Measurements from ENCODE around the gene IQCK.

DNA sequence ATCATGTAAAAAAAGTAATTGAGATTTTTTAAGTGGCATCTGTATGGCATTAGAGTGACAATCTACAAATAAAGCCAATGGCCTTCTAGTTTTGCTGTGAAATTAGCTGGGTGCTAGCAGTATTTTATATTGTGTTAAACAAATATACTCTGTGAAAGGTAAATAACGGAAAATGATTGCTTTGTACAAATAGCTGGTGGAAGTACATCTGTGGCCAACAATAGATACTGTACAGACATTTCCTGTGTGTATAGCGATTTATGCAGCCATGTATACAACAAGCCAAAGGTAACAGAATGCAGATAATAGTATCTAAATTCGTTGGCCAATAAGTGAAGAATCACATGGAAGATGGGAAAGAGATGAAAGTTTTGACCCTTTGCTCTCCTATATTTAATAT, 26.6 kb downstream of the IQCK start:
- TF ChIP-seq, protein P1, sequence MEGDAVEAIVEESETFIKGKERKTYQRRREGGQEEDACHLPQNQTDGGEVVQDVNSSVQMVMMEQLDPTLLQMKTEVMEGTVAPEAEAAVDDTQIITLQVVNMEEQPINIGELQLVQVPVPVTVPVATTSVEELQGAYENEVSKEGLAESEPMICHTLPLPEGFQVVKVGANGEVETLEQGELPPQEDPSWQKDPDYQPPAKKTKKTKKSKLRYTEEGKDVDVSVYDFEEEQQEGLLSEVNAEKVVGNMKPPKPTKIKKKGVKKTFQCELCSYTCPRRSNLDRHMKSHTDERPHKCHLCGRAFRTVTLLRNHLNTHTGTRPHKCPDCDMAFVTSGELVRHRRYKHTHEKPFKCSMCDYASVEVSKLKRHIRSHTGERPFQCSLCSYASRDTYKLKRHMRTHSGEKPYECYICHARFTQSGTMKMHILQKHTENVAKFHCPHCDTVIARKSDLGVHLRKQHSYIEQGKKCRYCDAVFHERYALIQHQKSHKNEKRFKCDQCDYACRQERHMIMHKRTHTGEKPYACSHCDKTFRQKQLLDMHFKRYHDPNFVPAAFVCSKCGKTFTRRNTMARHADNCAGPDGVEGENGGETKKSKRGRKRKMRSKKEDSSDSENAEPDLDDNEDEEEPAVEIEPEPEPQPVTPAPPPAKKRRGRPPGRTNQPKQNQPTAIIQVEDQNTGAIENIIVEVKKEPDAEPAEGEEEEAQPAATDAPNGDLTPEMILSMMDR (IDR thresholded peaks at IDR 0.05), result no peak
- no peak for TF ChIP-seq POLR2A (IDR thresholded peaks at IDR 0.05)

Measured in thyroid gland (tissue), 4 donors.